T-helper 1 cell (primary cell): Measurements from ENCODE around the gene HPN.
"Not testable (repeated sequence)": the region's sequence is repeated elsewhere in the genome, so short reads cannot be mapped to it uniquely, and the experiment has no call there.

Experiments
- DNase-seq, 5 donors: peaks; one replicate each; pipeline ENCODE4 v3.0.0-alpha.2; 2012 to 2020

The HPN gene

GRCh38 chr19:35009424-35010415, 31.8 kb upstream of the HPN start:
- no peak for DNase-seq

DNA sequence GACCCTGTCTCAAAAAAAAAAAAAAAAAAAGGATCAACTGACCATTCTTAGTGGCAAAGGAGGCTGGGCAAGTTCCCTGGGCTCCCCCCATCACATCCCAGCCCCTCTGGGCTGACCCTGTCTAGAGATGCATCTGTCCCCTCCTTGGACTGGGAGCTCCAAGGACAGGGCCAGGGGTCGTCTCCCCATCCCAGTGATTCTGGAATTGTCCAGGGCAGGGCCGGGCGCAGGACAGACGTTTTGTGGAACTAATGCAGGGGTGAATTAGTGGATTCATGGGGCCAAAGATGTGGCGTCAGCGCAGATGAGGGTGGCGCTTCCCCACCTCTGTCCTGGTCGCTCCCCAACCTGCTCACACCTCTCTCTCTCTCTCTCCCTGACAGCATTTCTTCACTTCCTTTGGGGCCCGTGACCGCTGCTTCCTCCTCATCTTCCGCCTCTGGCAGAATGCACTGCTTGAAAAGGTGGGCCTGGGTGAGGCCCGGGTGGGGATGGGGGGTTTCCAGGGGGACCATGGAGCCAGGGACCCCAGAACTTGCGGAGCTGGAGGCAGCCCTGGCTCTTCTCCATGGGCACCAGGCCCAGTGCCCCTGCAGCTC, 30.3 kb upstream of the HPN start:
- peak in 1 of 5 donors; percentile 40 for DNase-seq

DNA sequence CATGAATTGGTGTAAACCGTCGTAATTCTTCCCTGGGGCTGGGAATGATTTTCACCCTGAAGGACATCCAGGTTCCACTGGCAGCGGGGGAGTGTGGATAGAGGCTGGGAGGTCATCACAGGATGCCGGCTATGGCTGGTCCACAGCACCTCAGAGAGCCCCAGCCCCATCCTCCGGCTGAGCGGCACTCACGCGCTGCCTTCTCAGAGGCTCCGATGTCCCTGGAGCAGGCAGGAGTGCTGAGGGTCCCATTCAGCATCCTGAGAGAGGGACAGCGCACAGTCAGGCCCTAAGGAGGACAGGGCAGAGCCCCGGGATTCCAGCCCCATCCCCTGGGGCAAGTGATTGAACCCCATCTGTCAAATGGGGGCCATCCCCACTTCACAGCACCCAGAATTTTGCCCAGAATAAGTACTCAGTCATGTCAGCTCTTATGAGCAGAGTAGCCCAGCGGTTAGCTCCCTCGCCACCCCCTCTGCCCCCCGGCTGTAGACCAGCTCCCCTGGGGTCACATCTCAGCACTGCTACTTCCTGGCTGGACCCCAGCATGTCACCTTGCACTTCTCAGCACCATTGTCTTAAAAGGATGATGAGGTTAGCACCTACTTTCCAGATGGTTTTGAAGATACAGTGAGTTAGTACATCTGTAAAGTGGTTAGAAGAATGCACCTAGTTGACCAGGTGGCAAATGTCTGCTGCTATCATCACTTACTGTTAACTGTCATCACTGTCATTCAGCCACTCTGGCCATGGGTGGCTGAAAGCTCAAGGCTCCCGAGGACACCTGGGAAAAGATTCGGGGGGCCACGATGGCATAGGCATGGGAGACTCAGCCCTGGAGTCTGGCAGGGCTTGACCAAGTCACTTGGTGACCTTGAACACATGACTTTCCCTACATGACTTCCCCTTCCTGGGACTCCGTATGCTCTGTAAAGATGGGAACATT, 29.5 kb upstream of the HPN start:
- no peak for DNase-seq

GRCh38 chr19:35013041-35013819, 28.3 kb upstream of the HPN start:
- peak; percentile 61 to 76 (median 74) for DNase-seq

GRCh38 chr19:35013820-35014754, 27.4 kb upstream of the HPN start:
- peak; percentile 27 to 81 (median 66) for DNase-seq

- DNase-seq: not testable (repeated sequence)
Measured at GRCh38 chr19:35014774-35015173, 26.7 kb upstream of the HPN start.

- no peak for DNase-seq
Measured at GRCh38 chr19:35015270-35015953, 26.1 kb upstream of the HPN start.

GRCh38 chr19:35015954-35016351, 25.6 kb upstream of the HPN start:
- no peak for DNase-seq

- no peak for DNase-seq
Measured at GRCh38 chr19:35017507-35017906, 24.0 kb upstream of the HPN start.

DNA sequence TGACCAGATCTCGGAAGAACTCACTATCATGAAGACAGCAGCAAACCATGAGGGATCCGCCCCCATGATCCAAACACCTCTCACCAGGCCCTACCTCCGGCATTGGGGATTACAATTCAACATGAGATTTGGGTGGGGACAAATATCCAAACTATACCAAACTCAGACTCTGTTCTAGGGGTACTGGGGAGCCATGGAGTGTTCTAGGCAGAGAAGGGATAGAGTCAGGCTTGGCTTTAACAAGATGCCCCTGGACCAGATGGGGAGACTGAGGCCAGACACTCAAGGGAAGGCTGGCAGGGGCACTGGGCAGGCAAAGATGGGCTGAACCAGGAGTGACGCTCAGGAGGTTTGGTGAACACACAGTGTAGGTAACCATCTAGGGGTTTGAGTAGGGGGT, 23.1 kb upstream of the HPN start:
- DNase-seq: no peak

DNA sequence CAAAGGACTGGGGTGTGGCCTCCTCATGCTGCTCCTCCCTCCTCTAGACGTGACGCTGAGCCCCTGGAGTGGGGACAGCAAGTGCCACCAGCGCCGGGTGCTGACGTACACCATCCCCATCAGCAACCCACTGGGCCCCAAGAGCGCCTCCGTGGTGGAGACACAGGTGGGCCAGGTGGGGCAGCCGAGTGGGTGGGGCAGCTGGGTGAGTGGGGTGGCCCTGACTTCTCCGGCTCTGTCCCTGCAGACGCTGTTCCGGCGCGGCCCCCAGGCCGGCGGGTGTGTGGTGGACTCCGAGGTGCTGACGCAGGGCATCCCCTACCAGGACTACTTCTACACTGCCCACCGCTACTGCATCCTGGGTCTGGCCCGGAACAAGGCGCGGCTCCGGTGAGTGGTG, 22.4 kb upstream of the HPN start:
- no peak for DNase-seq

GRCh38 chr19:35021016-35021415, 20.5 kb upstream of the HPN start:
- DNase-seq: no peak

GRCh38 chr19:35021596-35021995, 19.9 kb upstream of the HPN start:
- DNase-seq: no peak

DNA sequence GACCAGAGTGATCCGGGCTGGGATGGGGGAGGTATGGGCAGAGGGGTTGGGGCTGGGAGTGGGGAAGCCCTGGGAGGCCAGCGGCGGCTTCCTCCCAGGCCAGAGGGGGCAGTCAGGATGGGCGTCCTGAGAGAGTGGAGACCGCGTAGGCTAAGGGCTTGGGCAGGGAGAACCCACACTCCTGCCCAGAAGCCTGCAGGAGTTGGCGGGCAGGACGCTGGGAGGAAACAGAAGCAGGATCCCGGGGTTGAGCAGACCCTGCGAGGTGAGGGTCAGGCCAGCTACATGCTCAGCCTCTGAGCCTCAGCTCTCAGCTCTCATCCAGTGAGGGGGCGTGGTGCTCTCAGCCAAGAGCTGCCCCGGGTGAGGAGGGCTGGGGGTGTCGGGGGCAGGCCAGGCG, 19.1 kb upstream of the HPN start:
- DNase-seq: no peak

DNA sequence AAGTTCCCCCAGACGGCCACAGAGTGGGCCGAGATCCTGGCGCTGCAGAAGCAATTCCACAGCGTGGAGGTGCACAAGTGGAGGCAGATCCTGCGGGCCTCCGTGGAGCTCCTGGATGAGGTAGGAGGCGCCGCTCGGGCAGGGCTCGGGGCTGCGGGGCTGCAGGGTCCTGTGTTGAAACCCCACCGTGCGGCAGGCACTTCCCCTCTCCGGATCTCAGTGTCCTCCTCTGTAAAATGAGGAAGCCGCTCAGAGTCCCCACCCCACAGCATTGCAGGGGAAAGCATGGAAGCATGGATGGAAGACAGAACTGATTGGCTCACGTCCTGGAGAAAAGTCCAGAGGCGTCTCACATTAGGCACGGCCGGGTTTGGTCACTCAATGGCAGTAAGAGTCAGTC, 18.1 kb upstream of the HPN start:
- no peak for DNase-seq

DNA sequence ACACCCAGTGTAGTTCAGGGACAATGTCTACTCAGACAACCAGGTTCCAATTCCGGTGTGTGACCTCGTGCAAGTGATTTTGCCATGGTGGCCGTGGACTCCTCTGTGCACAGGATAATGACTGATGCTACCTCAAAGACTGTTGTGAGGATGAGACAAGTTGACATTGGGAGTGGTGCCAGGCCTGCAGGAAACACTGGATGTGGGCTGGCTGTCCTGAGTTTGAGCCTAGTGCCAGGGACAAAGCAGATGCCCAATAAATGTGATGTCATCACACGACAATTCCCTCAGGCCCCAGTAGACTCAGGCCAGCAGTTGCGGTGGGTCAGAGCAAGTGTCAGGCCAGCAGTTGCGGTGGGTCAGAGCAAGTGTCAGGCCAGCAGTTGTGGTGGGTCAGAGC, 17.4 kb upstream of the HPN start:
- no peak for DNase-seq

DNA sequence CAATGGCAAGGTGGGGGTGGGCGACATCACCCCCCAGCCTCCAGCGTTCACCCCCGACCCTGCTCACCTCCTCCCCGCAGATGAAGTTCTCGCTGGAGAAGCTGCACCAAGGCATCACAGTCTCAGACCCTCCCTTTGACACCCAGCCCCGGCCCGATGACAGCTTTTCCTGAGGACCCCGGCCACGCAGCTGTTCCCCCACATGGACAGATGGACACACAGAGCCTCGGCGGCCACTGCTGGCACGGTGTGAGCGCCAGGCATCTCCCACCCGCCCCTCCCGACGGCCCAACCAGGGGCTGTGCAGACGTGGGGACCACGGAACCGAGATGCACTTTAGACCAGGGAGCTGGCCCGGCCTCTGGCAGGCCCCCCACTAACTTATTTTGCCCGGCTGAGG, 15.6 kb upstream of the HPN start:
- no peak for DNase-seq

- DNase-seq: no peak
Measured at GRCh38 chr19:35026418-35026817, 15.1 kb upstream of the HPN start.

DNA sequence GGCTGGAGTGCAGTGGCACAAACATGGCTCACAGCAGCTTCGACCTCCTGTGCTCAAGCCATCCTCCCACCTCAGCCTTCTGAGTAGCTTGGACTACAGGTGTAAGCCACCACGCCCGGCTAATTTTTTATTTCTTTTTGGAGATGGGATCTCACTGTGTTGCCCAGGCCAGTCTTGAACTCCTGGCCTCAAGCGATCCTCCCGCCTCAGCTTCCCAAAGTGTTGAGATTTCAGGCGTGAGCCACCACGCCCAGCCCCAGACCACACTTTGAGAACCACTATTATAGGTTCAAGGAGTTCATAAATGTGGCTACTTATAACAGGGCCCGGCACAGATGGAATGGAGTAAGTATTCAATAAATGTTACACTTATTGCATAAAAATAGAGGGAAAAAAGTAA, 14.5 kb upstream of the HPN start:
- DNase-seq: no peak

DNA sequence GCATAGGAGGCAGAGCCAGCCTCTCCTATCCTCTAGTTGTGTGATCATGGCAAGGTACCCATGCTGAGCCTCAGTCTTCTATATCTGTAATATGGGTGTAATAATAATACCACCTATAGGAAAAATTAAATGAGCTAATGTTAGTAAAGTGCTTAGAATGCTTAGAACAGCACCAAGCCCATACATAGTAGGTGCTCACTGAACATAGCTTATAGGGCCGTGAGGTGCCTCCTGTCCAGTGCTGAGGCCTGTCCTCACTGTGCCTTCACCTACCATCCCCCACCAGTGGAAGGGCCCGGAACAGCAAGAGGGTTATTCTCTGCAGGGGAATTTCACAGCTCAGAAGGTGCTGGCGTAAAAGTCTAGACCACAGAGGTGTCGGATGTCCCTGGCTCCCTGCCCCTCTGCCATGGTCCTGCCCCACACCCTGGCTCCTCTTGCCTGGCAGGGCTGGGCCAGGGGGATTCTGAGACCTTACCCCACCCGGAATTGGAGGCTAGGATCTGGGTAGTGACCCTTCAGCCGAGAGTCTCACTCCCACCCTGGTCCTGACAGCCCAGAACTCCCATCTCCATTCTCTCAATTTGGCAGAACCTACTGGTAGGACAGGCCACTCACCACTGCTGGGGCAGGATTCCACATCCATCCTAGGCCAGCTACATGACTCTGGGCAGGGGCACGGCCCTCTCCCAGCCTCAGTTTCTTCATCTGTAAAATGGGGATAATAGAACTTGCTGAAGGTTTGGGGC, 13.5 kb upstream of the HPN start:
- DNase-seq: no peak
